Measurements from ENCODE around the gene PXK. TPM values are rescaled to one million over a fixed set of nuclear protein-coding genes. Genes with fewer than 3 reads are reported as not detected.

The PXK gene
- total and polyA plus RNA-seq, 2 donors (not counting 1 experiment from before 2014, with no cell fraction given) = 54.6 to 65.2 TPM

- no peak overlapping the region for H3K4me2 ChIP-seq (ENCODE audit: extremely low read depth, insufficient read depth, low read length)
Observed at GRCh38 chr3:58464866-58465265, 132.2 kb downstream of the PXK start.

GRCh38 chr3:58466899-58467563 is 134.3 kb downstream of the PXK start:
- Histone ChIP-seq H2AFZ (ENCODE audit: low read length) (no peak overlapping the region), H3K79me2 (ENCODE audit: control insufficient read depth, insufficient read depth, low read length) (no peaks in the 10 kb centered on the region), H3K27me3 (ENCODE audit: control insufficient read depth, insufficient read depth, low read length) (no peaks in the 10 kb centered on the region), H3K27ac (ENCODE audit: insufficient read depth, low read length) (no peak overlapping the region), H3K9me3 (ENCODE audit: control insufficient read depth, insufficient read depth, low read depth, low read length) (no peaks in the 10 kb centered on the region), H4K20me1 (ENCODE audit: control insufficient read depth, extremely low read depth, insufficient read depth, low read length) (no peaks in the 10 kb centered on the region), H3K4me1 (ENCODE audit: control insufficient read depth, extremely low read depth, insufficient read depth, low read length) (peaks cover 9% of the 10 kb centered on the region), H3K4me2 (ENCODE audit: extremely low read depth, insufficient read depth, low read length) (no peak overlapping the region), H3K9ac (ENCODE audit: insufficient read depth, low read length) (no peak overlapping the region), H3K36me3 (ENCODE audit: control insufficient read depth, insufficient read depth, low read length) (no peaks in the 10 kb centered on the region), H3K4me3 (replicated peaks in 1 of 4; ENCODE audit: control extremely low read depth in 1 of 4, insufficient read depth in 1 of 4, low read depth in 3 of 4, low read length in 4 of 4) (no peak overlapping the region)
- TF ChIP-seq CTCF (conservative IDR thresholded peaks at IDR 0.05 in 1 of 2, IDR thresholded peaks at IDR 0.05 in 1 of 2; ENCODE audit: low read depth in 1 of 2, low read length in 2 of 2) (no peak), EZH2 (IDR thresholded peaks at IDR 0.05; ENCODE audit: low read length, missing control alignments) (no peak)
- no peak for DNase-seq (ENCODE audit: low read depth in 2 of 2)

More at GRCh38 chr3:58464866-58465265, 132.2 kb downstream of the PXK start:
- Histone ChIP-seq H3K4me1 (ENCODE audit: control insufficient read depth, extremely low read depth, insufficient read depth, low read length) (peaks cover 5% of the 10 kb centered on the region), H3K4me3 (replicated peaks in 1 of 4; ENCODE audit: control extremely low read depth in 1 of 4, insufficient read depth in 1 of 4, low read depth in 3 of 4, low read length in 4 of 4) (no peak overlapping the region), H2AFZ (ENCODE audit: low read length) (no peak overlapping the region), H3K27ac (ENCODE audit: insufficient read depth, low read length) (no peak overlapping the region), H3K9ac (ENCODE audit: insufficient read depth, low read length) (no peak overlapping the region), H3K27me3 (ENCODE audit: control insufficient read depth, insufficient read depth, low read length) (no peaks in the 10 kb centered on the region), H3K36me3 (ENCODE audit: control insufficient read depth, insufficient read depth, low read length) (no peaks in the 10 kb centered on the region), H4K20me1 (ENCODE audit: control insufficient read depth, extremely low read depth, insufficient read depth, low read length) (no peaks in the 10 kb centered on the region), H3K9me3 (ENCODE audit: control insufficient read depth, insufficient read depth, low read depth, low read length) (no peaks in the 10 kb centered on the region), H3K79me2 (ENCODE audit: control insufficient read depth, insufficient read depth, low read length) (no peaks in the 10 kb centered on the region)
- no peak for TF ChIP-seq EZH2 (IDR thresholded peaks at IDR 0.05; ENCODE audit: low read length, missing control alignments)
- no peak for TF ChIP-seq CTCF (conservative IDR thresholded peaks at IDR 0.05 in 1 of 2, IDR thresholded peaks at IDR 0.05 in 1 of 2; ENCODE audit: low read depth in 1 of 2, low read length in 2 of 2)
- DNase-seq (ENCODE audit: low read depth in 2 of 2) = no peak

- Histone ChIP-seq H3K4me3 (replicated peaks in 1 of 4; ENCODE audit: control extremely low read depth in 1 of 4, insufficient read depth in 1 of 4, low read depth in 3 of 4, low read length in 4 of 4) (no peak overlapping the region), H3K4me1 (ENCODE audit: control insufficient read depth, extremely low read depth, insufficient read depth, low read length) (peaks cover 4% of the 10 kb centered on the region), H3K79me2 (ENCODE audit: control insufficient read depth, insufficient read depth, low read length) (no peaks in the 10 kb centered on the region), H3K36me3 (ENCODE audit: control insufficient read depth, insufficient read depth, low read length) (no peaks in the 10 kb centered on the region), H4K20me1 (ENCODE audit: control insufficient read depth, extremely low read depth, insufficient read depth, low read length) (no peaks in the 10 kb centered on the region), H3K27me3 (ENCODE audit: control insufficient read depth, insufficient read depth, low read length) (no peaks in the 10 kb centered on the region), H3K4me2 (ENCODE audit: extremely low read depth, insufficient read depth, low read length) (no peak overlapping the region), H3K9ac (ENCODE audit: insufficient read depth, low read length) (no peak overlapping the region), H2AFZ (ENCODE audit: low read length) (no peak overlapping the region), H3K27ac (ENCODE audit: insufficient read depth, low read length) (no peak overlapping the region), H3K9me3 (ENCODE audit: control insufficient read depth, insufficient read depth, low read depth, low read length) (no peaks in the 10 kb centered on the region)
- no peak for DNase-seq (ENCODE audit: low read depth in 2 of 2)
- TF ChIP-seq CTCF (conservative IDR thresholded peaks at IDR 0.05 in 1 of 2, IDR thresholded peaks at IDR 0.05 in 1 of 2; ENCODE audit: low read depth in 1 of 2, low read length in 2 of 2) (no peak), EZH2 (IDR thresholded peaks at IDR 0.05; ENCODE audit: low read length, missing control alignments) (no peak)
Observed at GRCh38 chr3:58469096-58469495, 136.4 kb downstream of the PXK start.

Data from fibroblast of lung (primary cell).